HCT116 (cell line): ENCODE results near the gene RFESD. TPM values are rescaled to one million over a fixed set of nuclear protein-coding genes. Genes with fewer than 3 reads are reported as not detected.

Source experiments
- ATAC-seq: fragments of 200-7000 bp; cut with Tn5 transposase; 2 replicates; pipeline ENCODE4 v1.9.1; 2020; ENCODE audit warnings: mild to moderate bottlenecking, moderate library complexity
- BruUV-seq: library from RNA; stranded (reverse); fragments of 400-500 nt; replicated peaks from 2 replicates; lab custom pipeline; 2021; lab: Mats Ljungman, UMichigan
- CTCF ChIA-PET: fragments of 300-600 bp; sonication (Branson Sonifier 250); formaldehyde crosslinking; loops from one replicate; lab custom pipeline; 2021; ENCODE audit warnings: antibody characterized with exemption; lab: Charles Lee
- POLR2A ChIA-PET: fragments of 300-600, 350-600 bp; sonication (Branson Sonifier 250); formaldehyde crosslinking; loops from one replicate; lab custom pipeline; 2021; ENCODE audit warnings: antibody characterized with exemption; lab: Charles Lee
- RAD21 ChIA-PET, 2 experiments: fragments of 300-600 bp; sonication (Branson Sonifier 250); formaldehyde crosslinking; loops; one replicate each; lab custom pipeline; 2023; ENCODE audit warnings: low total read pairs in 2 of 2; ENCODE audit not compliant: uncharacterized antibody in 2 of 2, unreplicated experiment in 2 of 2, low non-redundant PET in 1 of 2; lab: Charles Lee
- DNase-seq: peaks from one replicate; pipeline ENCODE4 v3.0.0-alpha.2; 2010; ENCODE audit warnings: low read depth, low spot score
- H2AFZ ChIP-seq: fragments of 200-600 bp; shearing (Covaris generic), sonication (generic); 2 replicates; pipeline ENCODE4 v1.6.1; 2017; ENCODE audit warnings: low read depth, mixed run types, mixed read lengths, antibody characterized with exemption, low read length; ENCODE audit not compliant: poor library complexity, severe bottlenecking
- H3K27ac ChIP-seq: 2 replicates; pipeline ENCODE4 v1.5.1; 2012; ENCODE audit warnings: low read depth, low read length
- H3K27me3 ChIP-seq: fragments of 200-600 bp; sonication (generic); 2 replicates; pipeline ENCODE4 v1.6.1; 2016; ENCODE audit warnings: mixed run types, low read length, mixed read lengths; ENCODE audit not compliant: insufficient read depth
- H3K36me3 ChIP-seq, 2 experiments: fragments of 200-500 bp in 1 of 2; fragments of 200-600 bp in 1 of 2; sonication (Bioruptor generic) in 1 of 2; sonication (generic) in 1 of 2; 2 replicates each; pipeline versions ENCODE4 v1.5.1 to v1.6.1; 2014 to 2016; ENCODE audit warnings: low read length in 2 of 2, inconsistent platforms in 1 of 2, mixed read lengths in 1 of 2, mixed run types in 1 of 2; ENCODE audit not compliant: insufficient read depth in 2 of 2, control insufficient read depth in 1 of 2
- H3K4me1 ChIP-seq, 2 experiments: fragments of 200-600 bp in 1 of 2; sonication (generic) in 1 of 2; 2 replicates each; pipeline versions ENCODE4 v1.5.1 to v1.6.1; 2012 to 2017; ENCODE audit warnings: low read length in 2 of 2, inconsistent platforms in 1 of 2, mild to moderate bottlenecking in 1 of 2, mixed read lengths in 1 of 2, mixed run types in 1 of 2, moderate library complexity in 1 of 2; ENCODE audit not compliant: insufficient read depth in 2 of 2, control insufficient read depth in 1 of 2
- H3K4me2 ChIP-seq: fragments of 200-600 bp; sonication (generic); 2 replicates; pipeline ENCODE4 v1.6.1; 2017; ENCODE audit warnings: mixed run types, low read length, mixed read lengths
- H3K4me3 ChIP-seq, 2 experiments: fragments of 200-600 bp in 1 of 2; sonication (generic) in 1 of 2; replicated peaks in 1 of 2; 2 replicates each; pipeline ENCODE4 v1.5.1; 2011 to 2016; ENCODE audit warnings: low read length in 2 of 2, control low read depth in 1 of 2, low read depth in 1 of 2, mild to moderate bottlenecking in 1 of 2, mixed read lengths in 1 of 2, mixed run types in 1 of 2
- H3K79me2 ChIP-seq: fragments of 200-600 bp; sonication (generic); 2 replicates; pipeline ENCODE4 v1.6.1; 2017; ENCODE audit warnings: mild to moderate bottlenecking, mixed run types, low read length, moderate library complexity, mixed read lengths; ENCODE audit not compliant: insufficient read depth
- H3K9ac ChIP-seq: fragments of 200-600 bp; sonication (generic); 2 replicates; pipeline ENCODE4 v1.6.1; 2016; ENCODE audit warnings: low read length, mixed read lengths
- H3K9me2 ChIP-seq: fragments of 200-600 bp; sonication (generic), shearing (Covaris generic); 2 replicates; pipeline ENCODE4 v1.6.1; 2017; ENCODE audit warnings: mixed run types, mild to moderate bottlenecking, moderate library complexity; ENCODE audit not compliant: insufficient read depth
- H3K9me3 ChIP-seq, 2 experiments: fragments of 200-500 bp in 1 of 2; fragments of 200-600 bp in 1 of 2; sonication (Bioruptor generic) in 1 of 2; sonication (generic) in 1 of 2; 2 replicates each; pipeline ENCODE4 v1.6.1; 2014 to 2017; ENCODE audit warnings: low read length in 2 of 2, mixed read lengths in 2 of 2, inconsistent platforms in 1 of 2, low read depth in 1 of 2, mild to moderate bottlenecking in 1 of 2, mixed run types in 1 of 2, moderate library complexity in 1 of 2; ENCODE audit not compliant: control insufficient read depth in 1 of 2, insufficient read depth in 1 of 2
- H4K20me1 ChIP-seq: fragments of 200-600 bp; sonication (generic), shearing (Covaris generic); 2 replicates; pipeline ENCODE4 v1.6.1; 2017; ENCODE audit warnings: mixed run types, mild to moderate bottlenecking, moderate library complexity; ENCODE audit not compliant: insufficient read depth
- ATF3 ChIP-seq: IDR thresholded peaks from 2 replicates; pipeline ENCODE4 v1.6.1; 2012
- CEBPB ChIP-seq: IDR thresholded peaks from 2 replicates; pipeline ENCODE4 v1.6.1; 2012; ENCODE audit warnings: low read depth
- EZH2 ChIP-seq: fragments of 200-600 bp; sonication (generic); IDR thresholded peaks from 2 replicates; pipeline ENCODE4 v1.6.1; 2017; ENCODE audit warnings: antibody characterized with exemption, mixed run types
- JUND ChIP-seq: IDR thresholded peaks from 2 replicates; pipeline ENCODE4 v1.6.1; 2012
- POLR2AphosphoS5 ChIP-seq: IDR thresholded peaks from 2 replicates; pipeline ENCODE4 v1.6.1; 2011; ENCODE audit warnings: mild to moderate bottlenecking, low read depth, low read length, moderate library complexity
- SP1 ChIP-seq: IDR thresholded peaks from 2 replicates; pipeline ENCODE4 v1.6.1; 2012; ENCODE audit warnings: low read depth
- ZBTB33 ChIP-seq: IDR thresholded peaks from 2 replicates; pipeline ENCODE4 v1.6.1; 2011; ENCODE audit warnings: mild to moderate bottlenecking, low read length, moderate library complexity; ENCODE audit not compliant: insufficient replicate concordance; ENCODE audit errors: extremely low read depth
- ZNF274 ChIP-seq: fragments of 200-500 bp; sonication (Bioruptor generic); IDR thresholded peaks from 2 replicates; pipeline ENCODE4 v1.6.1; 2014; ENCODE audit warnings: mild to moderate bottlenecking, low read depth, low read length, inconsistent platforms
- intact Hi-C: fragments of 100-400 bp; cut with micrococcal nuclease; formaldehyde crosslinking; loops from 2 replicates; pipeline ENCODE4 v1.10.0; 2022
- total RNA-seq: library from RNA; stranded (reverse); gene quantifications from one replicate; pipeline ENCODE4 v1.2.1, GENCODE V29; 2021; ENCODE audit not compliant: unreplicated experiment

Gene RFESD
- total RNA-seq, 1 experiment from 2014 or later, result 4.1 TPM

- TF ChIP-seq ZBTB33, result no peak
Observed at GRCh38 chr5:95670568-95670967, 24.0 kb downstream of the RFESD start (continued).

GRCh38 chr5:95671826-95672225, 25.2 kb downstream of the RFESD start:
- CTCF ChIA-PET, result no interaction called here
- ATAC-seq, result no peak

GRCh38 chr5:95672641-95673040, 26.1 kb downstream of the RFESD start:
- POLR2A ChIA-PET, result no interaction called here
- CTCF ChIA-PET, result no interaction called here
- no peaks in the 10 kb centered on the region for H3K9me3 ChIP-seq
- H3K36me3 ChIP-seq, result no peaks in the 10 kb centered on the region
- TF ChIP-seq ATF3 (no peak), POLR2AphosphoS5 (no peak), JUND (no peak), ZNF274 (no peak), SP1 (no peak), EZH2 (no peak)
- TF ChIP-seq, all 23 proteins: peak for 0
- Histone ChIP-seq H3K27me3 (no peaks in the 10 kb centered on the region), H3K9me2 (no peaks in the 10 kb centered on the region), H3K27ac (no peak overlapping the region), H3K4me1 (no peaks in the 10 kb centered on the region), H3K79me2 (no peaks in the 10 kb centered on the region), H3K4me2 (no peak overlapping the region), H3K4me3 (no peak overlapping the region), H3K9ac (no peak overlapping the region), H4K20me1 (no peaks in the 10 kb centered on the region), H2AFZ (no peak overlapping the region)
- RAD21 ChIA-PET, result no interaction called here
- intact Hi-C loops, result no loop called here
- DNase-seq (no peak), ATAC-seq (no peak)
- BruUV-seq, result no TSS peak

More at GRCh38 chr5:95671826-95672225, 25.2 kb downstream of the RFESD start:
- no peaks in the 10 kb centered on the region for H3K4me1 ChIP-seq
- no TSS peak for BruUV-seq
- no peaks in the 10 kb centered on the region for H4K20me1 ChIP-seq
- H3K9me3 ChIP-seq, result no peaks in the 10 kb centered on the region
- TF ChIP-seq CEBPB (no peak), ATF3 (no peak)
- intact Hi-C loops, result no loop called here
- H3K9me2 ChIP-seq, result no peaks in the 10 kb centered on the region
- H3K27ac ChIP-seq, result no peak overlapping the region
- RAD21 ChIA-PET, result no interaction called here
- no peak for DNase-seq
- H2AFZ ChIP-seq, result no peak overlapping the region
- H3K4me3 ChIP-seq, result no peak overlapping the region
- H3K79me2 ChIP-seq, result no peaks in the 10 kb centered on the region
- no peak overlapping the region for H3K9ac ChIP-seq
- POLR2A ChIA-PET, result no interaction called here
- H3K27me3 ChIP-seq, result no peaks in the 10 kb centered on the region
- no peak overlapping the region for H3K4me2 ChIP-seq
- H3K36me3 ChIP-seq, result no peaks in the 10 kb centered on the region
